Eye (tissue), 1 donor: ENCODE results near the gene PAQR6.

Experiments used
- DNase-seq: peaks from one replicate; pipeline ENCODE4 v3.0.0-alpha.2; 2015

Gene PAQR6

DNA sequence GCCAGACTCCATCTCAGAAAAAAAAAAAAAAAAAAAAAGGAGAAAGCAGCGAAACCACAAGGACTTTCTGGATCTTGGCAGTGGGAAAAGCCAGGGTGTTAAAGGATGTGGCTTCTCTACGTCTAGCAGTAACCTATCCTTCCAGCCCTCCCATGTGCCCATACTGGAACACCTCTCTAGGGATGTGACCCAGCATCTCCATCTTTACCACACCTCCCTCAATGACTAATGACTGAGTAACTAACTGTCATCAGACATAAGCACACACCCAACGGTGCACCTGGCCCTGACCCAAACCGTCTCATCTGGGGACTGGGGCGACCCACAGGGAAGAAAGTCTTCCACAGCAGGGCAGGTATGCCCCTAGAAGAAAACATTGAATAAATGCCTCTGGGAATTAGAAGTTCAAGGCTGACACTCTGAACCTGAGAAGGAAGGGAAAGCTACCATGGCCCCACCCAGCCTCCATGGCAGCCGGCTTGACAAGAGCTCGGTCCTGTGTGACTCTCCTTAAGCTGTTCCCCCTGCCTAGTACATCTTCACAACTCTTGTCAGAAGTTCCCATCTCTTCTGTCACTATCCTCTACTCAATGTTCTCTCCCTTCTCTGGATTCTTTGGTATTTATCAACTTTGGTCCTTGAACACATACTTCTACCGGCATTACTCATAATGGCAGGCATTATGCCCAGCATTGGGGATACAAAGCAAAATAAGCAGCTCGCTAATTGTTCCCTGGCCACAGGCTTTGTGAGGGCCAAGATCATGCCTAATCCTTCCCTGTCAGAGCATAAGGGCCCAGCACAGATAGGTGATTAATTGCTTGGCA is 14.8 kb upstream of the PAQR6 start:
- no peak for DNase-seq

GRCh38 chr1:156260896-156261295 is 13.0 kb upstream of the PAQR6 start:
- DNase-seq: no peak

DNA sequence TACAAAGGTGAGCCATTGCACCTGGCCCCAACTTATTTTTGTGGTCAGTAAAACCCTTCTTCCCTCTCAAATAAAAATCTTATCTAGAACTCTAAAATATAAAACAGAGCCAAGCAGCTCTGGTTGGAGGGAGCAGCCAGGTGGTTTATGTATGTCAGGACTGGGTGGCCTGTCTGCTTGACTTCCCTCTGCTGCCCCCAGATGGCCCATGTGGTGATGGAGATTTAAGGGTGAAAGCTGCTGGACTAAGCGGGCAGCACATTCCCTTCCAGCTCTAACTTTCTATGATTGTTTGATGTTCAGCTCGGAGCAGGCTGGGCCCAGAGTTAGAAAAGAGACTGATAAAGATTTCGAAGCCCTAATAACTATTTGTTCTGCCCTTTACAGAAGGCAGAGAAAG is 11.9 kb upstream of the PAQR6 start:
- no peak for DNase-seq

GRCh38 chr1:156258859-156259258 is 11.0 kb upstream of the PAQR6 start:
- DNase-seq: no peak

GRCh38 chr1:156257711-156258110 is 9.9 kb upstream of the PAQR6 start:
- no peak for DNase-seq

DNA sequence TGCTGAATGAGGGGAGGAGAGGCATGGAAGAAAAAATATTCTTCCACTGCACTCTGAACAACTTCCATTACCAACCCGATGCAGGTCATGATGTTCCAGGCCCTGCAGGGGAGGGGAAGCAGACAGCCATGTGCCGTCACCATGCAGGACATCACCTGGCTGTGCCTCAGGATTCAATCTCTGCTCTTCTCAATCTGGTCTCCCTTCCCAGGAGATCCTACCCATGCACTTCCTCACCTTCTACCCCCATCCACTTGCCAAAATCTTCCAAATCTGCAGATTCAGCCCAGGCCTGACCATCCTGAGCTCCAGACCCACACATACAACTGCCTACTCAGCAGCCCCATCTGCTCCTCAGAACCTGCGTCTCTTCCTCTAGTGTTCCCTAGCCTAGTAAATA is 5.8 kb upstream of the PAQR6 start:
- no peak for DNase-seq

DNA sequence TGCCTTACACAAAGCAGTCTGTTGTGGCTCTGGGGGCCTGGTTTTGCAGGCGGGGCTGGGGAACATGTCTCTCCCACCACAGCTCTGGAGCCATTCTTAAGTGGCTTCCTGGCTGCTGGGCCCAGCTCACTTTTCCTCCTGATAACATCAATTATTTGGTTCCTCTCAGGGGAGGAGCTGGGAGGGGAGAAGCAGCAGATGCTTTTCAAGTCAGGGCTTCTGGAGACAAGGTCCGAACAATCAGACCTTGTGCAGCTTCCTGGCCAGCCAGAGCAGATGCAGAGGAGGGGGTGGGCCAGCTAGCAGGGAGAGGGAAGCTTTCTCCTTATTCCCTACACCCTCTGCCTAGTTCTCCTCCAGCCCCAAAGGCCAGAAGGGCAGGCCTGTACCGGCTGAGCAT is 3.7 kb upstream of the PAQR6 start:
- no peak for DNase-seq

- no peak for DNase-seq
Measured at GRCh38 chr1:156249593-156249992, 1.7 kb upstream of the PAQR6 start.

DNA sequence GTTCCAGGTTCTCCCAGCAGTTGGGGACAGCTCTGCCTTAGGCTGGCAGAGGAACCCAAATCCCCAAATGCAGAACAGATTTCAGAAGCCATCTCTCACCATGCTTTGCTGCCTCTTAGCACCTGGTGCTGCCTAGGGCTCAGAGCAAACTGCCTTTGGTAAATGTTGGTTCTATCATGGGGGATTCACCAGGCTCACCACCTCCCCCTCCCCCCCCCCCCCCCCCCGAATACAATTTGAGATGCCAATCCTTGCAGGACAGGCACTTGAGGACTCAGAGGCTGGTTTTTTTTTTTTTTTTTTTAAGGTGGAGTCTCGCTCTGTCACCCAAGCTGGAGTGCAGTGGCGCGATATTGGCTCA is 447 bp upstream of the PAQR6 start:
- no peak for DNase-seq

GRCh38 chr1:156246781-156247459 is 936 bp downstream of the PAQR6 start:
- peak; percentile 23 for DNase-seq

GRCh38 chr1:156246241-156246780 is 1.5 kb downstream of the PAQR6 start:
- DNase-seq: peak; percentile 17

- peak; percentile 65 for DNase-seq
Measured at GRCh38 chr1:156245451-156246232, 2.2 kb downstream of the PAQR6 start.

DNA sequence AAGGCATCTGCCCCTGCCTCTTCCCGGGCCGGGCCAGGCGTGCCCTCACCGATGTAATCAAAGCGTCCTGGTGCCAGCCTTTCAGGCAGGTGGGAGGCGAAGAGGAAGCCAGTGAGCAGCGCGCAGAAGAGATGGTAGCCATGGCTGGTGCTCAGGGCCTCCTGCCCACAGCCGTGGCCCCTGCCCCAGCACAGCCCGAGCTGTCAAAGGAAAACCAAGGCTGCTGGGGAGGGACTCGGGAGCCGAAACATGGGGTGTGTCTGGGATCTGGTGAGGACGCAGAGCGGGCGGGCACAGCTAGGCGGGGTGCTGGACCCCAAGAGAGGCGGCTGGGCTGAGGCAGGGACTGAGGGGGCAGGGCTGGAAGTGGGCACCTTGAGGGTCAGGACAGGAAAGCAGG is 3.1 kb downstream of the PAQR6 start:
- no peak for DNase-seq

- no peak for DNase-seq
Measured at GRCh38 chr1:156244126-156244525, 3.7 kb downstream of the PAQR6 start.

GRCh38 chr1:156242738-156243137 is 5.1 kb downstream of the PAQR6 start:
- no peak for DNase-seq

GRCh38 chr1:156241926-156242325 is 5.9 kb downstream of the PAQR6 start, which contains the start of gene BGLAP:
TSS of gene BGLAP (plus strand) at chr1:156242184. CDS start at chr1:156242232, 48 bp downstream.
- no peak for DNase-seq

GRCh38 chr1:156241311-156241811 is 6.5 kb downstream of the PAQR6 start:
- no peak for DNase-seq

DNA sequence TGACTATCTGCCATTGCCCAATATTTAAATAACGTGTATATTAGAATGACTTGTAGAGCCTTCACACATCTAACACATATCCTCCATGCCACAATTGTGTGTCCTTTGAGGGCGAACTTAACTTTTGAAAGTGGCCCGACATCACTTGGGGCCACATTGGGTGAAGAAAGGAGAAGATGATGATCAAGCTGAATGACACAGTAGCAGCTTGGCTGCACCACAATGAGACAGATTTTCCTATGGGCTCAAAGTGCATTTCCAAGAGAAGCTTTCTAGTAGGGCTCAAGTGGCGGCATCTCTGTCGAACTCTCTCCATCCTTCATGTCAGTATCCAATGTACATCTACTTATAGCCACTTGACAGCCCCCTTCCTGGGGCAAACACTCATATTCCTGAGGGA is 9.6 kb downstream of the PAQR6 start:
- DNase-seq: no peak

DNA sequence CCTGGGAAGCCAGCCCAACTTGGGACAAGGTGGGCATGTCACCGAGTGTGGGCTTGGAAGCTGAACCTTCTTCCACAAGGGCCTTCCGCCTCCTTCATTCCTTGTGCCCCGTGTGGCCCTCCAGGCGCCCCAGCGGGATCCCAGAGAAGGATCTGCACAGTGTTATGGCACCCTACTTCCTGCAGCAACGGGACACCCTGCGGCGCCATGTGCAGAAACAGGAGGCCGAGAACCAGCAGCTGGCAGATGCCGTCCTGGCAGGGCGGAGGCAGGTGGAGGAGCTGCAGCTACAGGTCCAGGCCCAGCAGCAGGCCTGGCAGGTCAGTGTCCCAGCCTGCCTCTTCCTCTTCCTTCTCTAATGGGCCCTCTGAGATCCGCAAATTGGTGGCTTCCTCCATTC is 11.7 kb downstream of the PAQR6 start:
- no peak for DNase-seq

DNA sequence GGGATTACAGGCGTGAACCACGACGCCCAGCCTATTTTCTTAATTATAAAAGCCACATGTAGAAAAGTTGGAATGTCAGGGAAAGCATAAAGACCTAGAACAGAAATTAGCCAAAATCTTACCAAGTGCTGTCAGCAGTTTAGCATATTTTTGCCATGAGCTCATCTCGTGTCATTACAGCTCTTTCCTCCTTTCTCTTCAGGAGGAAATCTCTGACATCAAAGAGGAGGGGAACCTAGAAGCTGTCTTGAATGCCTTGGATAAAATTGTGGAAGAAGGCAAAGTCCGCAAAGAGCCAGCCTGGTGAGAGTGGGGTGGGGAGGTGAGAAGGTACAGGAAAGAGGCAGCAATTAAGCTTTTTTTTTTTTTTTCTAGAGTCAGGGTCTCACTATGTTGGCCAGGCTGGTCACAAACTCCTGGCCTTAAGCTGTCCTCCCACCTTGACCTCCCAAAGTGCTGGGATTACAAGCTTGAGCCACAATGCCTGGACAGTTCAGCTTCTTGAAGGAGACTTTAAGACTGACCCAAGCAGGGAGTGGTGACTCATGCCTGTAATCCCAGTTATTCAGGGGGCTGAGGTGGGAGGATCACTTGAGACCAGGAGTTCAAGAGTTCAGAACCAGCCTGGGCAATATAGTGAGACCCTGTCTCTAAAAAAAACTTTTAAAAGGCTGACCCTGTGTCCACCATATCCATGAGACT is 14.3 kb downstream of the PAQR6 start:
- DNase-seq: no peak

GRCh38 chr1:156232201-156232894 is 15.5 kb downstream of the PAQR6 start:
- DNase-seq: no peak

- DNase-seq: no peak
Measured at GRCh38 chr1:156230473-156230837, 17.4 kb downstream of the PAQR6 start.
